ENCODE results near the gene HCN4.

Gene HCN4

DNA sequence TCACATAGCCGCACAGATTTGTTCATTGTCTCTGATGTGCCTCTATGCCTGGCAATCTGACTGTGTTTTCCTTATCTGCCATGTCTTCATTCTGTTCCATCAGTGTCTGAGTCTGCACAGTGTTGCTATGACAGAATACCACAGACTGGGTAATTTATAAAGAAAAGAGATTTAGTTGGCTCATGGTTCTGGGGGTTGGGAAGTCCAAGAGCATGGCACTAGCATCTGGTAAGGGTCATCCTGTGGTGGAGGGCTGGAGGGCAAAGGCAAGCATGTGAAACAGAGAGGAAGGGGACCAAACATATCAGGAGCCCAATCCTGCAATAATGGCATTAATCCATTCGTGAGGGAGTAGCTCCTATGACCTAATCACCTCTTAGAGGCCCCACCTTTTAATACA, 11.9 kb upstream of the HCN4 start:
- DNase-seq (ENCODE audit: low read depth in 4 of 4, low spot score in 1 of 4): no peak

DNA sequence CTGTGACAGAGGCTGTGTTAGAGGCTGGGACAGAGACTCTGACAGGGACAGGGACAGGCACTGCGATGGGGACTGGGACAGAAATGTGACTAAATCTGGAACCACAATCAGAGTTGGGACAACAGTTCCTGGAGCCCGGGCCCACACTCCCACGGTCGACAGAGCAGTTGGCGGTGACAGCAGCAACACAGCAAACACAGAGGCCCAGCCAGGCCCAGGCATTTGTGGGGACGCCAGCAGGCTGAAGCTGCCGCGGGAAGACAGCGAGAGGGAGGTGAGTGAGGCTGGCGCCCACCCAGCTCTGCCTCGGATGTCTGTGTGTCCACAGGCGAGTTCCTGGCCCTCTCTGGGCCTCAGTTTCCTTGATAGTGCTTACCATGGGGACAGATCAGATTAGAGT, 9.3 kb upstream of the HCN4 start:
- DNase-seq (ENCODE audit: low read depth in 4 of 4, low spot score in 1 of 4): no peak

GRCh38 chr15:73375755-73376305, 7.1 kb upstream of the HCN4 start:
- DNase-seq (ENCODE audit: low read depth in 4 of 4, low spot score in 1 of 4): no peak

- DNase-seq (ENCODE audit: low read depth in 4 of 4, low spot score in 1 of 4): no peak
These were observed 6.3 kb upstream of the HCN4 start for GRCh38 chr15:73375012-73375411.

DNA sequence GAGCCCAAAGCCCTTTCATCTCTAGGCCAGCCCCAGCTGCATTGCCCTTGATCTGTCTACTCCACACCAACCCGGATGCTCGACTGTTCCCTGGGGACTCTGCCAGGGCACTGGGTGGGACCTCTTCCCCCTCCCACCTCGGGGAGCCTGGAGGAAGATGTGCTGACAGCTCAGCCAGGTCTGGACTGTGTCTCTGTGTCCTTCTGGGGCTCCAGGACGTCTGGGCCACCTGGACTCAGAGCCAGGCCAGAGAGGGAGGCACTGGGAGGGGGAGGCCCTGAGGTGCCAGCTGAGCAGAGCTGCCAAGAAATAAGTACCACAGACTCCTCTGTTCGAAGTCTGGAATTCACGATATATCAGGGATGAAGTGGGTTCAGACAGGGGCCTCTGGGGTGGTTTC, 5.8 kb upstream of the HCN4 start:
- no peak for DNase-seq (ENCODE audit: low read depth in 4 of 4, low spot score in 1 of 4)

- no peak for DNase-seq (ENCODE audit: low read depth in 4 of 4, low spot score in 1 of 4)
These were observed 4.5 kb upstream of the HCN4 start for GRCh38 chr15:73373221-73373620.

GRCh38 chr15:73371812-73372211, 3.1 kb upstream of the HCN4 start:
- no peak for DNase-seq (ENCODE audit: low read depth in 4 of 4, low spot score in 1 of 4)

GRCh38 chr15:73370151-73370550, 1.4 kb upstream of the HCN4 start:
- no peak for DNase-seq (ENCODE audit: low read depth in 4 of 4, low spot score in 1 of 4)

GRCh38 chr15:73369154-73369694, 466 bp upstream of the HCN4 start:
- DNase-seq (ENCODE audit: low read depth in 4 of 4, low spot score in 1 of 4): no peak

GRCh38 chr15:73367624-73368300, 996 bp downstream of the HCN4 start:
- DNase-seq (ENCODE audit: low read depth in 4 of 4, low spot score in 1 of 4): no peak

GRCh38 chr15:73366766-73367623, 1.8 kb downstream of the HCN4 start:
- no peak for DNase-seq (ENCODE audit: low read depth in 4 of 4, low spot score in 1 of 4)

- no peak for DNase-seq (ENCODE audit: low read depth in 4 of 4, low spot score in 1 of 4)
These were observed 4.7 kb downstream of the HCN4 start for GRCh38 chr15:73364070-73364469.

GRCh38 chr15:73362900-73363299, 5.9 kb downstream of the HCN4 start:
- no peak for DNase-seq (ENCODE audit: low read depth in 4 of 4, low spot score in 1 of 4)

DNA sequence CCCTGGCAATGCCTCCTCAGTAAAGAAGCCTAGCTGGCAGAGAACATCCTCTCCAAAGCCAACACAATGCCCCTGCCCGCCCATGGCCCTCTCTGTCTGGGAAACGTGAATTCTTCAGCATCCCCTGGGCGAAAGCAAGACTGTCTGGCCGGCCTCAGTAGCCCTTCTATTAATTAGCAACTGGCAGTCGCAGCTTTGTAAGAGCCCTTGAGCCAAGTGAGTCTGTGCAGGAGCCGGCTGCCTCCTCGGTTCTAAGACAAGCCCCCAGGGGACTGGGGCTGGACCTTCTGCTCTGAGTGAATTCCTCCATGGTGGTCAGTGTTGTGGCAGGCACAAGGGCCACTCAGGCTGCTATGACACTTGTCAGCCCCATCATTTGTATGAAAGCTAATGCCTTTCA, 7.4 kb downstream of the HCN4 start:
- DNase-seq (ENCODE audit: low read depth in 4 of 4, low spot score in 1 of 4): no peak

DNA sequence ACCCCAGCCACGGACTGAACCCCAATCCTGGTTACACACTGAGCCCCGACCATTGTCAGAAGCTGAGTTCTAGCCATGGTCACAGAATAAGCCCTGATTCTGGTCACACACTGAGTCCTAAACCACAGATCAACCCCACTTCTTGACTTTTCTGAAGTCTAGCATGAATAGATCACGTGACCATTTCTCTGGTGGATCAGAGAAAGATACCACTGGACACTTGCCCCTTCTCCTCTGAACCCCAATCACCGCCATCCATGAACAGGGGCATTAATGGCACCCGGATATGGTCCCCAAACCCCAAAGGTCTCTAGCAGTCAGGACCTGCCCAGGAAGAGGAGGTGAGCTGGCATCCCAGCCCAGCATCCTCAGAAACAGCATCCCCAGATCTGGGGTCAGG, 9.1 kb downstream of the HCN4 start:
- DNase-seq (ENCODE audit: low read depth in 4 of 4, low spot score in 1 of 4): no peak

GRCh38 chr15:73357999-73358665, 10.6 kb downstream of the HCN4 start:
- DNase-seq (ENCODE audit: low read depth in 4 of 4, low spot score in 1 of 4): no peak

DNA sequence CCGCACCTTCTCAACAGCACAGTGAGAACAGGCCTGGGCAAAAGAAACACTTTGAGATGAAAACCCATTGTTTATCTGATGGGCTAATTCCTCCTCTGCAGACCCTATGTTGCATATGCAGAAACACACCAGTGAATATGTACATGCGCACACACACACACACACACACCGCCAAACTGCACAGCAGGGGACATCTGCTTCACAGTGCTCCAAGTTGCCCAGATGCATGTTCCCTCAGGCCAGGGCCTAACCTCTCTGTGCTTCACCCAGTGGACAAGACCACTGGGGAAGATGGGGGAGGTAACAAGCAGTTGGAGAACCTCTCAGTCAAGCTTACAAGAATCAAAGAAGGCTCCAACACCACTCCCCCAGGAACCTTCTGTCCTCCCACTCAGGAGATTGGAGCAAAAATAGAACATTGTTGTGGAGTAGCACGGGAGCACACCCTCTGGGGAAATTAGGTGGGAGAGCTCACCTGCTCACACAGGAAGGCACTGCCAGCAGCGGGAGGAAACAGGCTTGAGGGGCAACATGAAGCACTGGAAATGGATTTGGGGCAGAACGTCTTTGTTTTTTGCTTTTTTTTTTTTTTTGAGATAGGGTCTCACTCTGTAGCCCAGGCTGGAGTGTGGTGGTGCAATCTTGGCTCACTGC, 13.0 kb downstream of the HCN4 start:
- DNase-seq (ENCODE audit: low read depth in 4 of 4, low spot score in 1 of 4): no peak

DNA sequence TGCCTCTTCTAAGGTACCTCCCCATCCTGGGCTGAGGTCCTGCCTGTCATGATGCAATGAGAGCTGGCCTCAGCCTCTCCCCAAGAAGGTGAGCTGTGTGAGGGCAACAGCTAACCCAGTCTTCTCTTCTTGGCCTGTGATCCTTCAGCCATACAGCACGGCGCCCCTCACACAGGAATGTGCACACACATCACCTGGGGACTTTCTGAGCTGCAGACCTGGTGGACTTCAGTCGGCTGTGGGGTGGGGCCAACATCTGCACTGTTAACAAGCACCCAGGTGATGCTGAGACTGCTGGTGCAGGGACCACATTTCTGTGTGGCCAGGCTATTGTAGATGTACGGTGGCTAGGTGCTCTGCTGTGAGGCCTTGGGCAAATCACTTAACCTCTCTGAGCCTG, 14.5 kb downstream of the HCN4 start:
- DNase-seq (ENCODE audit: low read depth in 4 of 4, low spot score in 1 of 4): no peak

- no peak for DNase-seq (ENCODE audit: low read depth in 4 of 4, low spot score in 1 of 4)
These were observed 15.0 kb downstream of the HCN4 start for GRCh38 chr15:73353734-73354133.

GRCh38 chr15:73352082-73352481, 16.7 kb downstream of the HCN4 start:
- no peak for DNase-seq (ENCODE audit: low read depth in 4 of 4, low spot score in 1 of 4)

DNA sequence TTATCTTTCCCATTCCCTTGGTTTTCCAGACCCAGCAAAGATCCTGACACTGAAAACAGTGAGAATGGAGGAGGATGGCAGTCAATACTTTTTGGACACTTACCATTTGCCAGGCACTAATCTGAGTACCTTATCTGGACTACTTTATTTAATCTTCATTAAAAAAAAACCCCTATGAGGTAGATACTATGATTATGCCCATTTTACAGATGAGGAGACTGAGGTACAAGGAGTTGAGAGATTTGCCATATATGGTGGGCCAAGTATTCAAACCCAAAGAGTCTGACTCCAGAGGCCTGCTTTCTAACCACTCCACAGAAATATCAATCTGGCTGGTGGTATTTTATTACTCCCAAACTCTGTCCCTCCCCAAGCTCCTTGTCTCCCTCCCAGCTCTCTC, 19.6 kb downstream of the HCN4 start:
- no peak for DNase-seq (ENCODE audit: low read depth in 4 of 4, low spot score in 1 of 4)
